Pancreas (tissue), 10 donors: ENCODE data around the gene TMEM176B. TPM values are rescaled to one million over a fixed set of nuclear protein-coding genes. Genes with fewer than 3 reads are reported as not detected.

ENCODE experiments used
- ATAC-seq, 4 donors: fragments of 200-7000 bp; cut with Tn5 transposase; one replicate each; pipeline versions ENCODE4 v1.8.0 to v1.9.1; 2020; ENCODE audit warnings: mild to moderate bottlenecking in 4 of 4, moderate library complexity in 4 of 4
- DNase-seq, 6 donors: peaks; one replicate each; pipeline ENCODE4 v3.0.0-alpha.2; 2020
- FAIRE-seq: peaks from 2 replicates; lab custom pipeline; 2012; peaks lifted over from hg19 to GRCh38; lab: Jason Lieb, UNC
- H3K27ac ChIP-seq, 4 donors: fragments of 200-600 bp; sonication (generic); 1 replicate in 3 of 4; 2 replicates in 1 of 4; pipeline versions ENCODE4 v1.5.0 to v1.8.0; 2020
- H3K27me3 ChIP-seq, 4 donors: fragments of 200-600 bp; one replicate each; pipeline ENCODE4 v1.8.0; 2021
- H3K36me3 ChIP-seq, 3 donors: fragments of 200-600 bp; sonication (generic) in 1 of 3; one replicate each; pipeline versions ENCODE4 v1.5.0 to v1.8.0; 2020 to 2021
- H3K4me1 ChIP-seq, 3 donors: fragments of 200-600 bp; one replicate each; pipeline ENCODE4 v1.8.0; 2021
- H3K4me3 ChIP-seq, 4 donors: fragments of 200-600 bp; sonication (generic) in 2 of 4; one replicate each; pipeline versions ENCODE4 v1.5.0 to v1.8.0; 2020 to 2021
- H3K9me3 ChIP-seq, 4 donors: fragments of 200-600 bp; one replicate each; pipeline ENCODE4 v1.8.0; 2021
- CTCF ChIP-seq, 4 donors: fragments of 200-600 bp; sonication (generic) in 3 of 4; IDR thresholded peaks; one replicate each; pipeline versions ENCODE4 v1.5.0 to v1.8.0; 2021; ENCODE audit warnings: antibody characterized with exemption in 4 of 4
- WGBS, 2 donors: extraction: QIAGEN DNeasy Blood & Tissue Kit; methylation state at CpG; one replicate each; pipeline ENCODE4 v1.1.7; 2013; 5-methylcytosine and 5-hydroxymethylcytosine counted together
- intact Hi-C, 3 donors: fragments of 100-400 bp; cut with DNase I; formaldehyde crosslinking; loops; one replicate each; pipeline versions ENCODE4 v1.11.1 to v1.14.2; 2022
- polyA plus RNA-seq, 2 donors: library from polyadenylated mRNA; stranded (reverse); fragments of 200-250 nt; gene quantifications; one replicate each; pipeline ENCODE4 v1.2.3, GENCODE V29; 2013
- total RNA-seq, 6 donors: library from RNA; stranded (reverse); fragmentation: NEBNext Ultra II Directional in 4 of 6; extraction: Animal tissue kit (Norgen Biotek cat#: 25700) in 4 of 6; gene quantifications; one replicate each; pipeline versions ENCODE4 v1.2.1 to v1.2.4, GENCODE V29; 2021 to 2023
- donor health status: healthy with polysubstance abuse.
- donor health status: DM: no; HTN: no; CAD: no; lungs with moderate emphysema.
- donor health status: DM: no; HTN: no; CAD: no.
- donor health status: control.
- donor health status: control.
- donor health status: Bipolar disorder and iron deficiency.
- donor health status: DM: yes; HTN: yes; CAD: no.
- donor health status: DM: no; HTN: no; CAD: no.
- donor health status: DM: no; HTN: no; CAD: no.
- donor health status: DM: yes; HTN: yes; CAD: no.

The TMEM176B gene
- total and polyA plus RNA-seq, 8 donors, result 16.4 to 83.9 (median 30.5) TPM

- TF ChIP-seq CTCF (IDR thresholded peaks at IDR 0.05), result no peak
- H3K9me3 ChIP-seq, result no peaks in the 10 kb centered on the region
- H3K27me3 ChIP-seq, result no peaks in the 10 kb centered on the region
- no peaks in the 10 kb centered on the region for H3K4me1 ChIP-seq
- WGBS, 2 donors, result 87% methylated on average over 6 of the region's 6 CpGs
- intact Hi-C loops, result no loop called here
- ATAC-seq (no peak), DNase-seq (no peak), FAIRE-seq (no peak)
- no peaks in the 10 kb centered on the region for H3K36me3 ChIP-seq
- H3K4me3 ChIP-seq, result no peak overlapping the region
- H3K27ac ChIP-seq, result no peak overlapping the region
Measured at GRCh38 chr7:150793569-150794238, 6.5 kb downstream of the TMEM176B start.

- FAIRE-seq (no peak), DNase-seq (no peak), ATAC-seq (no peak)
- H3K4me1 ChIP-seq, result no peaks in the 10 kb centered on the region
- no peaks in the 10 kb centered on the region for H3K9me3 ChIP-seq
- intact Hi-C loops, result no loop called here
- H3K4me3 ChIP-seq, result no peak overlapping the region
- H3K27ac ChIP-seq, result no peak overlapping the region
- no peaks in the 10 kb centered on the region for H3K27me3 ChIP-seq
- WGBS, 2 donors, result 73 to 75% methylated on average over 10 to 12 of the region's 12 CpGs
- H3K36me3 ChIP-seq, result no peaks in the 10 kb centered on the region
- TF ChIP-seq CTCF (IDR thresholded peaks at IDR 0.05), result no peak
Measured at GRCh38 chr7:150791746-150792452, 8.3 kb downstream of the TMEM176B start.

GRCh38 chr7:150791304-150791703 lies 8.9 kb downstream of the TMEM176B start:
- no peaks in the 10 kb centered on the region for H3K36me3 ChIP-seq
- H3K27ac ChIP-seq, result no peak overlapping the region
- ATAC-seq (no peak), DNase-seq (no peak), FAIRE-seq (no peak)
- 83 to 84% methylated on average over 5 of the region's 5 CpGs for WGBS, 2 donors
- TF ChIP-seq CTCF (IDR thresholded peaks at IDR 0.05), result no peak
- no peaks in the 10 kb centered on the region for H3K27me3 ChIP-seq
- H3K9me3 ChIP-seq, result no peaks in the 10 kb centered on the region
- intact Hi-C loops, result no loop called here
- no peak overlapping the region for H3K4me3 ChIP-seq
- H3K4me1 ChIP-seq, result no peaks in the 10 kb centered on the region

- DNase-seq, result no peak
- WGBS, 2 donors, result 80% methylated on average over 9 of the region's 9 CpGs
- Histone ChIP-seq H3K4me3 (no peak overlapping the region), H3K9me3 (no peaks in the 10 kb centered on the region), H3K27me3 (no peaks in the 10 kb centered on the region), H3K4me1 (no peaks in the 10 kb centered on the region), H3K36me3 (no peaks in the 10 kb centered on the region), H3K27ac (no peak overlapping the region)
- intact Hi-C loops, result no loop called here
- FAIRE-seq, result no peak
- no peak for ATAC-seq
- TF ChIP-seq CTCF (IDR thresholded peaks at IDR 0.05), result no peak
Measured at GRCh38 chr7:150790416-150791075, 9.6 kb downstream of the TMEM176B start.
